Measurements from ENCODE around the gene ETFB. TPM values are rescaled to one million over a fixed set of nuclear protein-coding genes. Genes with fewer than 3 reads are reported as not detected.
A peak's percentile ranks its signal among the peaks of the same experiment; 100 is the strongest.

ETFB gene
- total and polyA plus RNA-seq, 10 of the 15 experiments (the other 5 are each of a cell fraction or from before 2014, with no cell fraction given), result 15.1 to 166 (median 87.8) TPM

- no peak for TF ChIP-seq RELA (IDR thresholded peaks at IDR 0.05; ENCODE audit: borderline replicate concordance, partially characterized antibody)
- TF ChIP-seq ZSCAN29 (IDR thresholded peaks at IDR 0.05), result no peak
- no peak for TF ChIP-seq CREM (IDR thresholded peaks at IDR 0.05; ENCODE audit: low read depth)
- TF ChIP-seq FOXM1 (IDR thresholded peaks at IDR 0.05; ENCODE audit: low read depth, low read length), result no peak
- TF ChIP-seq, protein P1, sequence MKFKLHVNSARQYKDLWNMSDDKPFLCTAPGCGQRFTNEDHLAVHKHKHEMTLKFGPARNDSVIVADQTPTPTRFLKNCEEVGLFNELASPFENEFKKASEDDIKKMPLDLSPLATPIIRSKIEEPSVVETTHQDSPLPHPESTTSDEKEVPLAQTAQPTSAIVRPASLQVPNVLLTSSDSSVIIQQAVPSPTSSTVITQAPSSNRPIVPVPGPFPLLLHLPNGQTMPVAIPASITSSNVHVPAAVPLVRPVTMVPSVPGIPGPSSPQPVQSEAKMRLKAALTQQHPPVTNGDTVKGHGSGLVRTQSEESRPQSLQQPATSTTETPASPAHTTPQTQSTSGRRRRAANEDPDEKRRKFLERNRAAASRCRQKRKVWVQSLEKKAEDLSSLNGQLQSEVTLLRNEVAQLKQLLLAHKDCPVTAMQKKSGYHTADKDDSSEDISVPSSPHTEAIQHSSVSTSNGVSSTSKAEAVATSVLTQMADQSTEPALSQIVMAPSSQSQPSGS (IDR thresholded peaks at IDR 0.05; ENCODE audit: low read length), result no peak
These were observed 14.2 kb upstream of the ETFB start (continued) for GRCh38 chr19:51380379-51380778.

DNA sequence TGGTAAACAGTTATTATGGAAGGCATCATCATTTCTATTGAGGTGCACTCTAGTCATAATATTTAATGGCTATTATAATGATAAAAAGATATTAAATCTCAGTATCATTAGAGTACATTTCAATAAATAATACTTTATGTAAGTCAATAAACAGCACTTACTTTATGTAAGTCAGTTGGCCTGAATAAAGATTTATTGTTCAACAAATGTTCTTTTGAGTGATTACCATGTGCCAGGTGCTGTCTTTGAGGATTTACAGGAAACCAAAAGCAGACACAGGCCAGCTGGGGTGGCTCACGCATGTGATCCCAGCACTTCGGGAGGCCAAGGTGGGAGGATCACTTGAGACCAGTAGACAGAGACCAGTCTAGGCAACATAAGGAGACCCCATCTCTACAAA is 11.2 kb upstream of the ETFB start:
- no peaks in the 10 kb centered on the region for H3K27me3 ChIP-seq (replicated peaks in 1 of 2; ENCODE audit: control insufficient read depth in 2 of 2, insufficient read depth in 2 of 2, low read length in 1 of 2)
- in situ Hi-C loops (cut with MboI) (loop anchor here (25.0 kb wide), 1 partner anchor 1160 kb away; the partner anchor contains the start of gene ZNF808), intact Hi-C loops (cut with micrococcal nuclease; ENCODE audit: unreplicated experiment) (no loop called here)
- H3K4me3 ChIP-seq, result no peak overlapping the region
- BruUV-seq (replicated peaks), result no TSS peak
- CTCF ChIA-PET, result interaction anchor here (1.1 kb wide), 1 partner anchor 18 kb away, joined by 4 read pairs; no protein-coding TSS in a partner anchor
- DNase-seq (ENCODE audit: low read depth, low spot score) (no peak), FAIRE-seq (no peak), ATAC-seq (no peak)
- H3K9me3 ChIP-seq (replicated peaks; ENCODE audit: control insufficient read depth, insufficient read depth, low read length), result no peaks in the 10 kb centered on the region
- no peak overlapping the region for H3K27ac ChIP-seq (ENCODE audit: control insufficient read depth, insufficient read depth)
- TF ChIP-seq ZBTB40 (IDR thresholded peaks at IDR 0.05; ENCODE audit: borderline replicate concordance) (peak; percentile 79), ZZZ3 (IDR thresholded peaks at IDR 0.05; ENCODE audit: control insufficient read depth, insufficient read length, low read depth) (no peak), ESRRA (IDR thresholded peaks at IDR 0.05; ENCODE audit: low read length) (no peak), RFX5 (IDR thresholded peaks at IDR 0.05; ENCODE audit: low read depth, low read length) (no peak), SPI1 (IDR thresholded peaks at IDR 0.05; ENCODE audit: borderline replicate concordance, insufficient read depth, low read depth, low read length) (no peak), USF2 (IDR thresholded peaks at IDR 0.05; ENCODE audit: borderline replicate concordance, low read depth, low read length) (no peak)
- no peaks in the 10 kb centered on the region for H4K20me1 ChIP-seq (ENCODE audit: control insufficient read depth, insufficient read depth)
- H3K9ac ChIP-seq (ENCODE audit: control insufficient read depth, insufficient read depth, low read length), result no peak overlapping the region
- RAD21 ChIA-PET (ENCODE audit: unreplicated experiment), result interaction anchor here (1.0 kb wide), 2 partner anchors 12 to 38 kb away, joined by 3 to 4 read pairs; no protein-coding TSS in a partner anchor
- H3K79me2 ChIP-seq (ENCODE audit: control insufficient read depth, insufficient read depth, low read length), result no peaks in the 10 kb centered on the region
- no peak overlapping the region for H2AFZ ChIP-seq (ENCODE audit: control insufficient read depth, low read depth, low read length)
- H3K36me3 ChIP-seq (ENCODE audit: control insufficient read depth in 2 of 2, insufficient read depth in 2 of 2, low read length in 1 of 2), result no peaks in the 10 kb centered on the region
- no peak overlapping the region for H3K4me2 ChIP-seq (ENCODE audit: control insufficient read depth, insufficient read depth)
- POLR2A ChIA-PET, result interaction anchor here (1.0 to 1.7 kb wide), 2 partner anchors 10 to 17 kb away, joined by 5 to 7 read pairs; no protein-coding TSS in a partner anchor
- peaks cover 27% of the 10 kb centered on the region for H3K4me1 ChIP-seq (ENCODE audit: control insufficient read depth, insufficient read depth, low read length)
- WGBS (ENCODE audit: insufficient coverage, insufficient replicate concordance, low lambda C conversion rate, missing lambda C conversion rate), result 84% methylated on average over 2 of the region's 2 CpGs
- SMC1A ChIA-PET (ENCODE audit: uncharacterized antibody, unreplicated experiment), result interaction anchor here (0.6 to 1.6 kb wide), 2 partner anchors 36 to 293 kb away, joined by 3 to 4 read pairs; partner anchors contain the start of gene VSIG10L
